H9 (cell line): ENCODE data around the gene VSTM2L. TPM values are rescaled to one million over a fixed set of nuclear protein-coding genes. Genes with fewer than 3 reads are reported as not detected.
A peak's percentile ranks its signal among the peaks of the same experiment; 100 is the strongest.

Source experiments
- DNase-seq: peaks from one replicate; pipeline ENCODE4 v3.0.0-alpha.2; 2017
- H2AFZ ChIP-seq: one replicate; pipeline ENCODE4 v1.6.1; 2013; ENCODE audit warnings: mild to moderate bottlenecking, low read length, control low read depth, moderate library complexity
- H2AK5ac ChIP-seq: 2 replicates; pipeline ENCODE4 v1.6.1; 2013; ENCODE audit warnings: low read length, control low read depth, mixed read lengths; ENCODE audit not compliant: insufficient read length
- H2BK120ac ChIP-seq: one replicate; pipeline ENCODE4 v1.6.1; 2013; ENCODE audit warnings: low read depth, mild to moderate bottlenecking, low read length, control low read depth, inconsistent platforms; ENCODE audit not compliant: poor library complexity, severe bottlenecking
- H2BK12ac ChIP-seq: 2 replicates; pipeline ENCODE4 v1.6.1; 2013; ENCODE audit warnings: low read length, control low read depth, mixed read lengths, low read depth; ENCODE audit not compliant: insufficient read length
- H2BK15ac ChIP-seq: 2 replicates; pipeline ENCODE4 v1.6.1; 2013; ENCODE audit warnings: low read depth, low read length, control low read depth
- H2BK20ac ChIP-seq: one replicate; pipeline ENCODE4 v1.6.1; 2013; ENCODE audit warnings: low read depth, mild to moderate bottlenecking, low read length, control low read depth, inconsistent platforms; ENCODE audit not compliant: poor library complexity, severe bottlenecking
- H2BK5ac ChIP-seq: 2 replicates; pipeline ENCODE4 v1.6.1; 2013; ENCODE audit warnings: low read length, control low read depth, mixed read lengths; ENCODE audit not compliant: insufficient read length
- H3K14ac ChIP-seq: 2 replicates; pipeline ENCODE4 v1.6.1; 2013; ENCODE audit warnings: low read length, control low read depth; ENCODE audit not compliant: insufficient read depth
- H3K18ac ChIP-seq: 2 replicates; pipeline ENCODE4 v1.6.1; 2013; ENCODE audit warnings: low read depth, mild to moderate bottlenecking, mixed read lengths, low read length, control low read depth; ENCODE audit not compliant: insufficient read length
- H3K23ac ChIP-seq: 2 replicates; pipeline ENCODE4 v1.6.1; 2013; ENCODE audit warnings: low read length, control low read depth, mixed read lengths, low read depth; ENCODE audit not compliant: insufficient read length
- H3K23me2 ChIP-seq: 2 replicates; pipeline ENCODE4 v1.6.1; 2013; ENCODE audit warnings: low read depth, mild to moderate bottlenecking, mixed read lengths, low read length, control low read depth; ENCODE audit not compliant: insufficient read length, poor library complexity, severe bottlenecking
- H3K27ac ChIP-seq: 2 replicates; pipeline ENCODE4 v1.5.1; 2013; ENCODE audit warnings: low read length, control low read depth, mixed read lengths, low read depth; ENCODE audit not compliant: insufficient read length
- H3K27me3 ChIP-seq: 2 replicates; pipeline ENCODE4 v1.6.1; 2013; ENCODE audit warnings: low read length, control low read depth, inconsistent platforms; ENCODE audit not compliant: insufficient read depth
- H3K4ac ChIP-seq: 2 replicates; pipeline ENCODE4 v1.6.1; 2013; ENCODE audit warnings: low read depth, mild to moderate bottlenecking, control low read depth, inconsistent platforms, low read length, moderate library complexity
- H3K4me1 ChIP-seq: 2 replicates; pipeline ENCODE4 v1.6.1; 2013; ENCODE audit warnings: low read length, control low read depth, inconsistent platforms; ENCODE audit not compliant: insufficient read depth
- H3K4me2 ChIP-seq: 2 replicates; pipeline ENCODE4 v1.6.1; 2013; ENCODE audit warnings: low read length, control low read depth, mixed read lengths; ENCODE audit not compliant: insufficient read length, insufficient read depth
- H3K56ac ChIP-seq: 2 replicates; pipeline ENCODE4 v1.6.1; 2013; ENCODE audit warnings: low read depth, mild to moderate bottlenecking, mixed read lengths, low read length, control low read depth; ENCODE audit not compliant: insufficient read length
- H3K79me1 ChIP-seq: 2 replicates; pipeline ENCODE4 v1.6.1; 2013; ENCODE audit warnings: low read depth, mild to moderate bottlenecking, moderate library complexity, low read length, control low read depth, inconsistent platforms; ENCODE audit not compliant: insufficient read depth, poor library complexity, severe bottlenecking
- H3K79me2 ChIP-seq: 2 replicates; pipeline ENCODE4 v1.6.1; 2013; ENCODE audit warnings: low read length, control low read depth, inconsistent platforms; ENCODE audit not compliant: insufficient read depth
- H3K9ac ChIP-seq: 2 replicates; pipeline ENCODE4 v1.6.1; 2013; ENCODE audit warnings: low read length, control low read depth, mixed read lengths; ENCODE audit not compliant: insufficient read length; ENCODE audit errors: extremely low read depth
- H3K9me3 ChIP-seq: one replicate; pipeline ENCODE4 v1.6.1; 2013; ENCODE audit warnings: low read depth, low read length, inconsistent platforms; ENCODE audit not compliant: control insufficient read depth
- H3T11ph ChIP-seq: one replicate; pipeline ENCODE4 v1.6.1; 2013; ENCODE audit warnings: mild to moderate bottlenecking, low read length, control low read depth, inconsistent platforms
- H4K20me1 ChIP-seq: one replicate; pipeline ENCODE4 v1.6.1; 2013; ENCODE audit not compliant: control insufficient read depth, insufficient read length, insufficient read depth
- H4K5ac ChIP-seq: 2 replicates; pipeline ENCODE4 v1.6.1; 2013; ENCODE audit warnings: low read depth, mild to moderate bottlenecking, mixed read lengths, low read length, control low read depth; ENCODE audit not compliant: insufficient read length
- H4K8ac ChIP-seq: replicated peaks from 2 replicates; pipeline ENCODE4 v1.6.1; 2013; ENCODE audit warnings: low read length, control low read depth, mixed read lengths, low read depth; ENCODE audit not compliant: insufficient read length
- H4K91ac ChIP-seq: 2 replicates; pipeline ENCODE4 v1.6.1; 2013; ENCODE audit warnings: low read depth, mild to moderate bottlenecking, moderate library complexity, mixed read lengths, low read length, control low read depth; ENCODE audit not compliant: insufficient read length
- H3K27ac Mint-ChIP-seq, 3 experiments: 2 replicates in 2 of 3; 3 replicates in 1 of 3; pipeline ENCODE4 v1.8.0; 2020 to 2021; ENCODE audit warnings: mixed read lengths in 3 of 3, mild to moderate bottlenecking in 1 of 3, moderate library complexity in 1 of 3
- H3K27me3 Mint-ChIP-seq: 2 replicates; pipeline ENCODE4 v1.8.0; 2021; ENCODE audit warnings: low read depth, mild to moderate bottlenecking, moderate library complexity, mixed read lengths
- H3K36me3 Mint-ChIP-seq, 3 experiments: 2 replicates in 2 of 3; 3 replicates in 1 of 3; pipeline ENCODE4 v1.8.0; 2020 to 2021; ENCODE audit warnings: low read depth in 3 of 3, mixed read lengths in 3 of 3; ENCODE audit not compliant: insufficient read depth in 1 of 3
- H3K4me1 Mint-ChIP-seq, 2 experiments: 2 replicates each; pipeline ENCODE4 v1.8.0; 2020; ENCODE audit warnings: mixed read lengths in 2 of 2
- H3K4me3 Mint-ChIP-seq, 2 experiments: 2 replicates in 1 of 2; 3 replicates in 1 of 2; pipeline ENCODE4 v1.8.0; 2020 to 2021; ENCODE audit warnings: mild to moderate bottlenecking in 2 of 2, mixed read lengths in 2 of 2, moderate library complexity in 1 of 2
- H3K9me3 Mint-ChIP-seq, 2 experiments: 2 replicates in 1 of 2; 3 replicates in 1 of 2; pipeline ENCODE4 v1.8.0; 2020; ENCODE audit warnings: mild to moderate bottlenecking in 2 of 2, mixed read lengths in 2 of 2, moderate library complexity in 1 of 2
- CTCF ChIP-seq: fragments of 200-600 bp; sonication (generic); conservative IDR thresholded peaks from 3 replicates; pipeline ENCODE4 v1.8.0; 2021; ENCODE audit warnings: antibody characterized with exemption, mild to moderate bottlenecking
- WGBS: extraction: QIAGEN DNeasy Blood & Tissue Kit; methylation state at CpG from one replicate; pipeline ENCODE4 v1.1.7; 2013; ENCODE audit warnings: missing lambda C conversion rate, low lambda C conversion rate, mixed read lengths; ENCODE audit not compliant: insufficient read length; ENCODE audit errors: extremely low coverage; 5-methylcytosine and 5-hydroxymethylcytosine counted together
- total RNA-seq: library from RNA; stranded (reverse); gene quantifications from 2 replicates; pipeline ENCODE4 v1.2.1, GENCODE V29; 2021

Gene VSTM2L
- total RNA-seq, 1 experiment from 2014 or later = 2.1 TPM

- Histone ChIP-seq H3K4me1 (peaks cover 10% of the 10 kb centered on the region; the same call in 1 of the 2 replicates), H4K8ac (no peak overlapping the region), H3K23me2 (no peaks in the 10 kb centered on the region), H3K9me3 (peaks cover 5% of the 10 kb centered on the region), H3K9ac (no peak overlapping the region), H3K23ac (no peak overlapping the region), H3K27ac (no peak overlapping the region), H2AK5ac (no peak overlapping the region), H2BK120ac (peak overlapping the region; percentile 17), H3K14ac (no peak overlapping the region), H2BK20ac (no peak overlapping the region), H2BK5ac (no peak overlapping the region), H3K4me2 (no peak overlapping the region), H3K27me3 (no peaks in the 10 kb centered on the region; the same call in 1 of the 2 replicates), H3T11ph (no peak overlapping the region), H3K56ac (no peak overlapping the region), H2BK15ac (no peak overlapping the region), H3K79me1 (no peaks in the 10 kb centered on the region), H4K5ac (no peak overlapping the region), H4K91ac (no peak overlapping the region), H2BK12ac (no peak overlapping the region), H2AFZ (no peak overlapping the region), H3K4ac (no peak overlapping the region), H3K79me2 (no peaks in the 10 kb centered on the region), H3K18ac (no peak overlapping the region), H4K20me1 (no peaks in the 10 kb centered on the region)
- H3K27me3 Mint-ChIP-seq = peaks cover 16% of the 10 kb centered on the region
- no CpG with 5 or more reads among the region's 7 CpGs for WGBS
- peaks cover 8 to 16% of the 10 kb centered on the region in 2 experiments for H3K9me3 Mint-ChIP-seq
- no peak overlapping the region for H3K4me3 Mint-ChIP-seq
- peaks cover 41 to 49% of the 10 kb centered on the region in 2 experiments for H3K4me1 Mint-ChIP-seq
- no peak overlapping the region for H3K27ac Mint-ChIP-seq
- no peak for DNase-seq
- peaks cover 5 to 12% (median 6%) of the 10 kb centered on the region in 3 experiments for H3K36me3 Mint-ChIP-seq
- TF ChIP-seq CTCF = no peak
These were observed 67.3 kb downstream of the VSTM2L start for GRCh38 chr20:37969949-37970855.
